Heart left ventricle (tissue), 13 donors: ENCODE measurements around the gene VPS52.

Experiments used
- CTCF ChIP-seq, 12 donors: fragments of 200-600 bp; sonication (generic) in 4 of 12; IDR thresholded peaks; one replicate each; pipeline versions ENCODE4 v1.5.0 to v1.8.0; 2018 to 2022; ENCODE audit warnings: antibody characterized with exemption in 12 of 12, mild to moderate bottlenecking in 5 of 12
- POLR2A ChIP-seq, 2 donors: fragments of 450-650 bp; IDR thresholded peaks; one replicate each; pipeline ENCODE4 v1.6.1; 2017; ENCODE audit warnings: antibody characterized with exemption in 2 of 2, mild to moderate bottlenecking in 2 of 2, moderate library complexity in 2 of 2
- donor health status: ischemic (EF 13 %, LVEDD 7.1; RV severe dilation, severe dysfunction).
- donor health status: DM: no; HTN: yes; CAD: no.
- donor health status: DM: no; HTN: no; CAD: no.
- donor health status: ischemic (EF 25% LVEDD 6.9; RV normal size, moderate dysfunction).
- donor health status: ischemic (EF 25% LVEDD 5.7; RV mildly dilated, moderate dysfunction).
- donor health status: ischemic (EF 35%, LVEDD 5.7; RV mildly dilated, moderate dysfunction).
- donor health status: nonischemic (EF 11% LVEDD 7.7; RV severe dilation, severe dysfunction).
- donor health status: DM: yes; HTN: yes; CAD: no.
- donor health status: PGD.
- donor health status: ischemic (EF 29% LVEDD 5.4; RV normal size, mild dysfunction).
- donor health status: nonischemic (EF 23%, LVEDD 6.1; RV moderate dilation, normal function).

- no peak for TF ChIP-seq CTCF (IDR thresholded peaks at IDR 0.05)
- TF ChIP-seq POLR2A (IDR thresholded peaks at IDR 0.05): no peak
These were observed 60.5 kb downstream of the VPS52 start for GRCh38 chr6:33211136-33211535.
